H9 (cell line): ENCODE measurements around the gene ACOXL. TPM values are rescaled to one million over a fixed set of nuclear protein-coding genes. Genes with fewer than 3 reads are reported as not detected.

Source experiments
- DNase-seq: peaks from one replicate; pipeline ENCODE4 v3.0.0-alpha.2; 2017
- H2AFZ ChIP-seq: one replicate; pipeline ENCODE4 v1.6.1; 2013; ENCODE audit warnings: mild to moderate bottlenecking, low read length, control low read depth, moderate library complexity
- H2AK5ac ChIP-seq: 2 replicates; pipeline ENCODE4 v1.6.1; 2013; ENCODE audit warnings: low read length, control low read depth, mixed read lengths; ENCODE audit not compliant: insufficient read length
- H2BK120ac ChIP-seq: one replicate; pipeline ENCODE4 v1.6.1; 2013; ENCODE audit warnings: low read depth, mild to moderate bottlenecking, low read length, control low read depth, inconsistent platforms; ENCODE audit not compliant: poor library complexity, severe bottlenecking
- H2BK12ac ChIP-seq: 2 replicates; pipeline ENCODE4 v1.6.1; 2013; ENCODE audit warnings: low read length, control low read depth, mixed read lengths, low read depth; ENCODE audit not compliant: insufficient read length
- H2BK15ac ChIP-seq: 2 replicates; pipeline ENCODE4 v1.6.1; 2013; ENCODE audit warnings: low read depth, low read length, control low read depth
- H2BK20ac ChIP-seq: one replicate; pipeline ENCODE4 v1.6.1; 2013; ENCODE audit warnings: low read depth, mild to moderate bottlenecking, low read length, control low read depth, inconsistent platforms; ENCODE audit not compliant: poor library complexity, severe bottlenecking
- H2BK5ac ChIP-seq: 2 replicates; pipeline ENCODE4 v1.6.1; 2013; ENCODE audit warnings: low read length, control low read depth, mixed read lengths; ENCODE audit not compliant: insufficient read length
- H3K14ac ChIP-seq: 2 replicates; pipeline ENCODE4 v1.6.1; 2013; ENCODE audit warnings: low read length, control low read depth; ENCODE audit not compliant: insufficient read depth
- H3K18ac ChIP-seq: 2 replicates; pipeline ENCODE4 v1.6.1; 2013; ENCODE audit warnings: low read depth, mild to moderate bottlenecking, mixed read lengths, low read length, control low read depth; ENCODE audit not compliant: insufficient read length
- H3K23ac ChIP-seq: 2 replicates; pipeline ENCODE4 v1.6.1; 2013; ENCODE audit warnings: low read length, control low read depth, mixed read lengths, low read depth; ENCODE audit not compliant: insufficient read length
- H3K23me2 ChIP-seq: 2 replicates; pipeline ENCODE4 v1.6.1; 2013; ENCODE audit warnings: low read depth, mild to moderate bottlenecking, mixed read lengths, low read length, control low read depth; ENCODE audit not compliant: insufficient read length, poor library complexity, severe bottlenecking
- H3K27ac ChIP-seq: 2 replicates; pipeline ENCODE4 v1.5.1; 2013; ENCODE audit warnings: low read length, control low read depth, mixed read lengths, low read depth; ENCODE audit not compliant: insufficient read length
- H3K27me3 ChIP-seq: 2 replicates; pipeline ENCODE4 v1.6.1; 2013; ENCODE audit warnings: low read length, control low read depth, inconsistent platforms; ENCODE audit not compliant: insufficient read depth
- H3K4ac ChIP-seq: 2 replicates; pipeline ENCODE4 v1.6.1; 2013; ENCODE audit warnings: low read depth, mild to moderate bottlenecking, control low read depth, inconsistent platforms, low read length, moderate library complexity
- H3K4me1 ChIP-seq: 2 replicates; pipeline ENCODE4 v1.6.1; 2013; ENCODE audit warnings: low read length, control low read depth, inconsistent platforms; ENCODE audit not compliant: insufficient read depth
- H3K4me2 ChIP-seq: 2 replicates; pipeline ENCODE4 v1.6.1; 2013; ENCODE audit warnings: low read length, control low read depth, mixed read lengths; ENCODE audit not compliant: insufficient read length, insufficient read depth
- H3K56ac ChIP-seq: 2 replicates; pipeline ENCODE4 v1.6.1; 2013; ENCODE audit warnings: low read depth, mild to moderate bottlenecking, mixed read lengths, low read length, control low read depth; ENCODE audit not compliant: insufficient read length
- H3K79me1 ChIP-seq: 2 replicates; pipeline ENCODE4 v1.6.1; 2013; ENCODE audit warnings: low read depth, mild to moderate bottlenecking, moderate library complexity, low read length, control low read depth, inconsistent platforms; ENCODE audit not compliant: insufficient read depth, poor library complexity, severe bottlenecking
- H3K79me2 ChIP-seq: 2 replicates; pipeline ENCODE4 v1.6.1; 2013; ENCODE audit warnings: low read length, control low read depth, inconsistent platforms; ENCODE audit not compliant: insufficient read depth
- H3K9ac ChIP-seq: 2 replicates; pipeline ENCODE4 v1.6.1; 2013; ENCODE audit warnings: low read length, control low read depth, mixed read lengths; ENCODE audit not compliant: insufficient read length; ENCODE audit errors: extremely low read depth
- H3K9me3 ChIP-seq: one replicate; pipeline ENCODE4 v1.6.1; 2013; ENCODE audit warnings: low read depth, low read length, inconsistent platforms; ENCODE audit not compliant: control insufficient read depth
- H3T11ph ChIP-seq: one replicate; pipeline ENCODE4 v1.6.1; 2013; ENCODE audit warnings: mild to moderate bottlenecking, low read length, control low read depth, inconsistent platforms
- H4K20me1 ChIP-seq: one replicate; pipeline ENCODE4 v1.6.1; 2013; ENCODE audit not compliant: control insufficient read depth, insufficient read length, insufficient read depth
- H4K5ac ChIP-seq: 2 replicates; pipeline ENCODE4 v1.6.1; 2013; ENCODE audit warnings: low read depth, mild to moderate bottlenecking, mixed read lengths, low read length, control low read depth; ENCODE audit not compliant: insufficient read length
- H4K8ac ChIP-seq: replicated peaks from 2 replicates; pipeline ENCODE4 v1.6.1; 2013; ENCODE audit warnings: low read length, control low read depth, mixed read lengths, low read depth; ENCODE audit not compliant: insufficient read length
- H4K91ac ChIP-seq: 2 replicates; pipeline ENCODE4 v1.6.1; 2013; ENCODE audit warnings: low read depth, mild to moderate bottlenecking, moderate library complexity, mixed read lengths, low read length, control low read depth; ENCODE audit not compliant: insufficient read length
- H3K27ac Mint-ChIP-seq, 3 experiments: 2 replicates in 2 of 3; 3 replicates in 1 of 3; pipeline ENCODE4 v1.8.0; 2020 to 2021; ENCODE audit warnings: mixed read lengths in 3 of 3, mild to moderate bottlenecking in 1 of 3, moderate library complexity in 1 of 3
- H3K27me3 Mint-ChIP-seq: 2 replicates; pipeline ENCODE4 v1.8.0; 2021; ENCODE audit warnings: low read depth, mild to moderate bottlenecking, moderate library complexity, mixed read lengths
- H3K36me3 Mint-ChIP-seq, 3 experiments: 2 replicates in 2 of 3; 3 replicates in 1 of 3; pipeline ENCODE4 v1.8.0; 2020 to 2021; ENCODE audit warnings: low read depth in 3 of 3, mixed read lengths in 3 of 3; ENCODE audit not compliant: insufficient read depth in 1 of 3
- H3K4me1 Mint-ChIP-seq, 2 experiments: 2 replicates each; pipeline ENCODE4 v1.8.0; 2020; ENCODE audit warnings: mixed read lengths in 2 of 2
- H3K4me3 Mint-ChIP-seq, 2 experiments: 2 replicates in 1 of 2; 3 replicates in 1 of 2; pipeline ENCODE4 v1.8.0; 2020 to 2021; ENCODE audit warnings: mild to moderate bottlenecking in 2 of 2, mixed read lengths in 2 of 2, moderate library complexity in 1 of 2
- H3K9me3 Mint-ChIP-seq, 2 experiments: 2 replicates in 1 of 2; 3 replicates in 1 of 2; pipeline ENCODE4 v1.8.0; 2020; ENCODE audit warnings: mild to moderate bottlenecking in 2 of 2, mixed read lengths in 2 of 2, moderate library complexity in 1 of 2
- WGBS: extraction: QIAGEN DNeasy Blood & Tissue Kit; methylation state at CpG from one replicate; pipeline ENCODE4 v1.1.7; 2013; ENCODE audit warnings: missing lambda C conversion rate, low lambda C conversion rate, mixed read lengths; ENCODE audit not compliant: insufficient read length; ENCODE audit errors: extremely low coverage; 5-methylcytosine and 5-hydroxymethylcytosine counted together
- total RNA-seq: library from RNA; stranded (reverse); gene quantifications from 2 replicates; pipeline ENCODE4 v1.2.1, GENCODE V29; 2021
- TF ChIP-seq, protein P1 (sequence below): fragments of 200-600 bp; sonication (generic); conservative IDR thresholded peaks from 3 replicates; pipeline ENCODE4 v1.8.0; 2021; ENCODE audit warnings: antibody characterized with exemption, mild to moderate bottlenecking

The ACOXL gene
- total RNA-seq, 1 experiment from 2014 or later: 37.6 TPM

GRCh38 chr2:111121828-111122630 is 389.7 kb downstream of the ACOXL start:
- H3K27ac Mint-ChIP-seq: peak overlapping the region in 1 of 3 experiments; percentile 79; a peak in 1 of 7 replicates
- no peaks in the 10 kb centered on the region for H4K20me1 ChIP-seq
- peaks cover 15 to 34% (median 33%) of the 10 kb centered on the region in 3 experiments for H3K36me3 Mint-ChIP-seq

More at GRCh38 chr2:111121828-111122630, 389.7 kb downstream of the ACOXL start:
- Histone ChIP-seq H2BK15ac (no peak overlapping the region; the same call in 1 of the 2 replicates), H2BK5ac (no peak overlapping the region), H2BK12ac (no peak overlapping the region), H4K8ac (no peak overlapping the region), H3K18ac (peak overlapping the region; percentile 64), H4K5ac (no peak overlapping the region), H3K23me2 (peaks cover 48% of the 10 kb centered on the region), H4K91ac (no peak overlapping the region), H3K23ac (no peak overlapping the region), H3K9ac (peak overlapping the region; percentile 83), H3K27ac (no peak overlapping the region), H3K27me3 (peaks cover 30% of the 10 kb centered on the region), H3K4ac (no peak overlapping the region), H2BK120ac (no peak overlapping the region), H3T11ph (no peak overlapping the region), H2AK5ac (no peak overlapping the region), H3K14ac (peak overlapping the region; percentile 85), H3K79me2 (no peaks in the 10 kb centered on the region), H3K4me2 (peak overlapping the region; percentile 78), H3K79me1 (peaks cover 4% of the 10 kb centered on the region), H3K4me1 (no peaks in the 10 kb centered on the region), H3K9me3 (no peaks in the 10 kb centered on the region), H2BK20ac (no peak overlapping the region), H3K56ac (no peak overlapping the region), H2AFZ (no peak overlapping the region)
- peaks cover 42% of the 10 kb centered on the region for H3K27me3 Mint-ChIP-seq
- H3K4me1 Mint-ChIP-seq: peaks cover 25 to 29% of the 10 kb centered on the region in 2 experiments
- no CpG with 5 or more reads among the region's 93 CpGs for WGBS
- H3K9me3 Mint-ChIP-seq: peaks cover 3 to 5% of the 10 kb centered on the region in 2 experiments; a peak in 4 of 5 replicates
- TF ChIP-seq, protein P1, sequence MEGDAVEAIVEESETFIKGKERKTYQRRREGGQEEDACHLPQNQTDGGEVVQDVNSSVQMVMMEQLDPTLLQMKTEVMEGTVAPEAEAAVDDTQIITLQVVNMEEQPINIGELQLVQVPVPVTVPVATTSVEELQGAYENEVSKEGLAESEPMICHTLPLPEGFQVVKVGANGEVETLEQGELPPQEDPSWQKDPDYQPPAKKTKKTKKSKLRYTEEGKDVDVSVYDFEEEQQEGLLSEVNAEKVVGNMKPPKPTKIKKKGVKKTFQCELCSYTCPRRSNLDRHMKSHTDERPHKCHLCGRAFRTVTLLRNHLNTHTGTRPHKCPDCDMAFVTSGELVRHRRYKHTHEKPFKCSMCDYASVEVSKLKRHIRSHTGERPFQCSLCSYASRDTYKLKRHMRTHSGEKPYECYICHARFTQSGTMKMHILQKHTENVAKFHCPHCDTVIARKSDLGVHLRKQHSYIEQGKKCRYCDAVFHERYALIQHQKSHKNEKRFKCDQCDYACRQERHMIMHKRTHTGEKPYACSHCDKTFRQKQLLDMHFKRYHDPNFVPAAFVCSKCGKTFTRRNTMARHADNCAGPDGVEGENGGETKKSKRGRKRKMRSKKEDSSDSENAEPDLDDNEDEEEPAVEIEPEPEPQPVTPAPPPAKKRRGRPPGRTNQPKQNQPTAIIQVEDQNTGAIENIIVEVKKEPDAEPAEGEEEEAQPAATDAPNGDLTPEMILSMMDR: no peak
- DNase-seq: peak; percentile 88
- H3K4me3 Mint-ChIP-seq: peak overlapping the region; percentile 86 to 93
